HepG2 (cell line): Measurements from ENCODE around the gene TTC38. TPM values are rescaled to one million over a fixed set of nuclear protein-coding genes. Genes with fewer than 3 reads are reported as not detected.

Source experiments
- ATAC-seq: fragments of 200-7000 bp; cut with Tn5 transposase; 3 replicates; pipeline ENCODE4 v1.9.1; 2020; ENCODE audit warnings: mild to moderate bottlenecking, moderate library complexity
- BruUV-seq: library from RNA; stranded (reverse); fragments of 400-500 nt; replicated peaks from 2 replicates; lab custom pipeline; 2021; lab: Mats Ljungman, UMichigan
- CTCF ChIA-PET: fragments of 300-600 bp; formaldehyde crosslinking; extraction: SDS; loops from one replicate; lab custom pipeline; 2021; ENCODE audit warnings: low total read pairs, inconsistent platforms, low intra/inter-chr PET ratio; lab: Yijun Ruan, JAX
- POLR2A ChIA-PET: fragments of 350-600 bp; sonication (Branson Sonifier 250); formaldehyde crosslinking; loops from one replicate; lab custom pipeline; 2020; ENCODE audit warnings: antibody characterized with exemption, inconsistent platforms; lab: Yijun Ruan, JAX
- DNase-seq: peaks from one replicate; pipeline ENCODE4 v3.0.0-alpha.2; 2015; ENCODE audit warnings: low spot score
- FAIRE-seq: peaks from 3 replicates; lab custom pipeline; 2011; peaks lifted over from hg19 to GRCh38; lab: Jason Lieb, UNC
- H2AFZ ChIP-seq: one replicate; pipeline ENCODE4 v1.6.1; 2011; ENCODE audit warnings: low read length, inconsistent platforms
- H3K27ac ChIP-seq: fragments of 300-600 bp; 3 replicates; pipeline ENCODE4 v1.8.0; 2011; ENCODE audit warnings: mixed run types, mild to moderate bottlenecking, mixed read lengths, low read length, inconsistent platforms; ENCODE audit not compliant: insufficient read depth; ENCODE audit errors: extremely low read length
- H3K27me3 ChIP-seq, 2 experiments: fragments of 200-600 bp in 1 of 2; 2 replicates in 1 of 2; 3 replicates in 1 of 2; pipeline versions ENCODE4 v1.6.0 to v1.8.0; 2011; ENCODE audit warnings: low read length in 2 of 2, mild to moderate bottlenecking in 2 of 2, moderate library complexity in 2 of 2, inconsistent platforms in 1 of 2; ENCODE audit not compliant: insufficient read depth in 2 of 2, control insufficient read depth in 1 of 2
- H3K36me3 ChIP-seq, 2 experiments: fragments of 200-600 bp in 1 of 2; replicated peaks in 1 of 2; 2 replicates in 1 of 2; 3 replicates in 1 of 2; pipeline versions ENCODE4 v1.5.1 to v1.8.0; 2011; ENCODE audit warnings: low read length in 2 of 2, inconsistent platforms in 1 of 2; ENCODE audit not compliant: insufficient read depth in 2 of 2, control insufficient read depth in 1 of 2
- H3K4me1 ChIP-seq: 2 replicates; pipeline ENCODE4 v1.5.1; 2012; ENCODE audit warnings: low read length, inconsistent platforms; ENCODE audit not compliant: insufficient read depth
- H3K4me2 ChIP-seq: 2 replicates; pipeline ENCODE4 v1.6.0; 2011; ENCODE audit warnings: low read depth, low read length, inconsistent platforms
- H3K4me3 ChIP-seq, 3 experiments: fragments of 200-600 bp in 1 of 3; sonication (generic), shearing (Covaris generic) in 1 of 3; replicated peaks in 1 of 3; 2 replicates each; pipeline ENCODE4 v1.5.1; 2011 to 2016; ENCODE audit warnings: low read length in 3 of 3, inconsistent platforms in 2 of 3, low read depth in 2 of 3, mild to moderate bottlenecking in 2 of 3, control low read depth in 1 of 3, mixed read lengths in 1 of 3; ENCODE audit not compliant: insufficient read depth in 1 of 3
- H3K79me2 ChIP-seq: one replicate; pipeline ENCODE4 v1.6.1; 2011; ENCODE audit warnings: low read length, inconsistent platforms; ENCODE audit not compliant: insufficient read depth
- H3K9ac ChIP-seq: 2 replicates; pipeline ENCODE4 v1.6.0; 2011; ENCODE audit warnings: mild to moderate bottlenecking, low read depth, low read length, inconsistent platforms; ENCODE audit not compliant: insufficient read depth
- H3K9me3 ChIP-seq: 2 replicates; pipeline ENCODE4 v1.5.1; 2012; ENCODE audit warnings: mild to moderate bottlenecking, low read length
- H4K20me1 ChIP-seq: 2 replicates; pipeline ENCODE4 v1.6.0; 2011; ENCODE audit warnings: inconsistent platforms, mild to moderate bottlenecking, low read length, moderate library complexity; ENCODE audit not compliant: insufficient read depth
- NFE2L1 ChIP-seq: sonication (generic); formaldehyde crosslinking; IDR thresholded peaks from 2 replicates; pipeline ENCODE4 v1.4.0; 2020; ENCODE audit warnings: missing genetic modification reagents, mild to moderate bottlenecking, borderline replicate concordance
- WIZ ChIP-seq: sonication (generic); formaldehyde crosslinking; IDR thresholded peaks from 2 replicates; pipeline ENCODE4 v1.5.1; 2020; ENCODE audit warnings: mild to moderate bottlenecking, missing genetic modification reagents
- ZFP90 ChIP-seq: sonication (generic); formaldehyde crosslinking; IDR thresholded peaks from 2 replicates; pipeline ENCODE4 v1.8.0; 2022; ENCODE audit warnings: missing genetic modification reagents, mild to moderate bottlenecking, inconsistent platforms, borderline replicate concordance
- ZNF652 ChIP-seq: IDR thresholded peaks from 2 replicates; pipeline ENCODE4 v1.6.1; 2016; ENCODE audit warnings: low read depth, borderline replicate concordance
- WGBS: methylation state at CpG from one replicate; pipeline ENCODE4 v1.1.6; 2017; ENCODE audit warnings: low lambda C conversion rate; 5-methylcytosine and 5-hydroxymethylcytosine counted together
- in situ Hi-C: cut with HindIII; loops from 2 replicates; pipeline ENCODE4 v1.10.0; 2017; ENCODE audit warnings: low pct_unique_long_range_greater_than_20kb; ENCODE audit not compliant: extremely low pct_ligation_motif_present
- intact Hi-C: fragments of 100-400 bp; cut with micrococcal nuclease; formaldehyde crosslinking; loops from one replicate; pipeline ENCODE4 v1.10.0; 2022; ENCODE audit not compliant: unreplicated experiment
- polyA plus RNA-seq, 8 experiments: library from polyadenylated mRNA; depleted of rRNA in 3 of 8; stranded (reverse) in 7 of 8; unstranded in 1 of 8; fragments of >200 nt; fragmentation: Illumina TruSeq in 4 of 8; extraction: Trizol in 4 of 8; gene quantifications; 2 replicates each; pipeline versions ENCODE4 v1.2.1 to v1.2.3, GENCODE V29; 2011 to 2016; ENCODE audit warnings: low read depth in 4 of 8, missing spikeins in 1 of 8, mixed read lengths in 1 of 8; ENCODE audit not compliant: insufficient read depth in 1 of 8
- total RNA-seq, 5 experiments: library from RNA; depleted of rRNA; stranded (reverse); fragments of >200 nt; fragmentation: Illumina TruSeq; extraction: Trizol; gene quantifications; 2 replicates each; pipeline ENCODE4 v1.2.3, GENCODE V29; 2016; ENCODE audit warnings: low read depth in 1 of 5
- TF ChIP-seq, protein P1 (sequence below): sonication (generic); formaldehyde crosslinking; IDR thresholded peaks from 2 replicates; pipeline ENCODE4 v1.9.0; 2021; ENCODE audit warnings: missing genetic modification reagents, mild to moderate bottlenecking, borderline replicate concordance
- TF ChIP-seq, protein P2 (sequence below), 2 experiments: fragments of 450-650 bp in 1 of 2; sonication (generic) in 1 of 2; formaldehyde crosslinking in 1 of 2; IDR thresholded peaks; 2 replicates each; pipeline versions ENCODE4 v1.6.1 to v1.8.0; 2016 to 2022; ENCODE audit warnings: antibody characterized with exemption in 1 of 2, mild to moderate bottlenecking in 1 of 2, missing genetic modification reagents in 1 of 2
- TF ChIP-seq, protein P3 (sequence below): sonication (generic); formaldehyde crosslinking; IDR thresholded peaks from 2 replicates; pipeline ENCODE4 v1.8.1; 2022; ENCODE audit warnings: low read depth, mild to moderate bottlenecking, missing genetic modification reagents

TTC38 gene
- total and polyA plus RNA-seq, 2 of the 13 experiments (the other 11 are each of a cell fraction or from before 2014, with no cell fraction given): 101 to 105 TPM

DNA sequence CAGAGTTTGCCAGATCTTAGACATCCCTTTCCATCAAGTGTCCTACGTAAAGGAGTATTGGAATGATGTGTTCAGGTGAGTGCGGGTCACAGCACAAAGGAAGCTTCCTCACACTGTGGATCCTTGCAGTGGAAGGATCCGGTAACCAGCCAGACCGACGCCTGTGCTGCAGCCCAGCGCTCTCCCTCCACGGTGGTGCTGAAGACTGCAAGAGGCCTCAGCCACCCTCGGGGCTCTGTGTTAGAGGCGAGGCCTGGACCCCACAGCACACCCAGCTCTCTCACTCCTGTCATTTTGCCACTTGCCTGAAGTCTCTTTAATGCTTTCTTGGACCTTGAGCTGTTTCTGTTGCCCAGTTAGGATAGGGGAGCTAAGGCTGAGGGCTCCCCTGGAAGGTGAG is 70.1 kb downstream of the TTC38 start:
- Histone ChIP-seq H3K4me3 (0 out of 6 replicates have a peak overlapping the region, but pooled peaks of 1 of the 3 experiments have one; percentile 4), H3K36me3 (peaks cover 20 to 44% of the 10 kb centered on the region in 2 experiments), H3K27me3 (no peaks in the 10 kb centered on the region; a peak in 1 of 5 replicates), H2AFZ (no peak overlapping the region), H3K4me2 (no peak overlapping the region; the same call in 1 of the 2 replicates), H3K9ac (no peak overlapping the region), H3K4me1 (peaks cover 40% of the 10 kb centered on the region), H3K9me3 (no peaks in the 10 kb centered on the region), H3K27ac (no peak overlapping the region), H4K20me1 (peaks cover 5% of the 10 kb centered on the region; the same call in 1 of the 2 replicates), H3K79me2 (peaks cover 36% of the 10 kb centered on the region)
- DNase-seq (no peak), FAIRE-seq (no peak), ATAC-seq (no peak)
- 100% methylated on average over 3 of the region's 9 CpGs for WGBS
- CTCF ChIA-PET: no interaction called here
- intact Hi-C loops (no loop called here), in situ Hi-C loops (no loop called here)
- BruUV-seq: no TSS peak
- POLR2A ChIA-PET: no interaction called here
- TF ChIP-seq ZFP90 (no peak), ZNF652 (CRISPR knock-in tag) (no peak), NFE2L1 (CRISPR knock-in tag) (no peak), WIZ (CRISPR knock-in tag) (no peak)
- TF ChIP-seq, protein P1, sequence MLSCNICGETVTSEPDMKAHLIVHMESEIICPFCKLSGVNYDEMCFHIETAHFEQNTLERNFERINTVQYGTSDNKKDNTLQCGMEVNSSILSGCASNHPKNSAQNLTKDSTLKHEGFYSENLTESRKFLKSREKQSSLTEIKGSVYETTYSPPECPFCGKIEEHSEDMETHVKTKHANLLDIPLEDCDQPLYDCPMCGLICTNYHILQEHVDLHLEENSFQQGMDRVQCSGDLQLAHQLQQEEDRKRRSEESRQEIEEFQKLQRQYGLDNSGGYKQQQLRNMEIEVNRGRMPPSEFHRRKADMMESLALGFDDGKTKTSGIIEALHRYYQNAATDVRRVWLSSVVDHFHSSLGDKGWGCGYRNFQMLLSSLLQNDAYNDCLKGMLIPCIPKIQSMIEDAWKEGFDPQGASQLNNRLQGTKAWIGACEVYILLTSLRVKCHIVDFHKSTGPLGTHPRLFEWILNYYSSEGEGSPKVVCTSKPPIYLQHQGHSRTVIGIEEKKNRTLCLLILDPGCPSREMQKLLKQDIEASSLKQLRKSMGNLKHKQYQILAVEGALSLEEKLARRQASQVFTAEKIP (CRISPR knock-in tag): no peak
- TF ChIP-seq, protein P2, sequence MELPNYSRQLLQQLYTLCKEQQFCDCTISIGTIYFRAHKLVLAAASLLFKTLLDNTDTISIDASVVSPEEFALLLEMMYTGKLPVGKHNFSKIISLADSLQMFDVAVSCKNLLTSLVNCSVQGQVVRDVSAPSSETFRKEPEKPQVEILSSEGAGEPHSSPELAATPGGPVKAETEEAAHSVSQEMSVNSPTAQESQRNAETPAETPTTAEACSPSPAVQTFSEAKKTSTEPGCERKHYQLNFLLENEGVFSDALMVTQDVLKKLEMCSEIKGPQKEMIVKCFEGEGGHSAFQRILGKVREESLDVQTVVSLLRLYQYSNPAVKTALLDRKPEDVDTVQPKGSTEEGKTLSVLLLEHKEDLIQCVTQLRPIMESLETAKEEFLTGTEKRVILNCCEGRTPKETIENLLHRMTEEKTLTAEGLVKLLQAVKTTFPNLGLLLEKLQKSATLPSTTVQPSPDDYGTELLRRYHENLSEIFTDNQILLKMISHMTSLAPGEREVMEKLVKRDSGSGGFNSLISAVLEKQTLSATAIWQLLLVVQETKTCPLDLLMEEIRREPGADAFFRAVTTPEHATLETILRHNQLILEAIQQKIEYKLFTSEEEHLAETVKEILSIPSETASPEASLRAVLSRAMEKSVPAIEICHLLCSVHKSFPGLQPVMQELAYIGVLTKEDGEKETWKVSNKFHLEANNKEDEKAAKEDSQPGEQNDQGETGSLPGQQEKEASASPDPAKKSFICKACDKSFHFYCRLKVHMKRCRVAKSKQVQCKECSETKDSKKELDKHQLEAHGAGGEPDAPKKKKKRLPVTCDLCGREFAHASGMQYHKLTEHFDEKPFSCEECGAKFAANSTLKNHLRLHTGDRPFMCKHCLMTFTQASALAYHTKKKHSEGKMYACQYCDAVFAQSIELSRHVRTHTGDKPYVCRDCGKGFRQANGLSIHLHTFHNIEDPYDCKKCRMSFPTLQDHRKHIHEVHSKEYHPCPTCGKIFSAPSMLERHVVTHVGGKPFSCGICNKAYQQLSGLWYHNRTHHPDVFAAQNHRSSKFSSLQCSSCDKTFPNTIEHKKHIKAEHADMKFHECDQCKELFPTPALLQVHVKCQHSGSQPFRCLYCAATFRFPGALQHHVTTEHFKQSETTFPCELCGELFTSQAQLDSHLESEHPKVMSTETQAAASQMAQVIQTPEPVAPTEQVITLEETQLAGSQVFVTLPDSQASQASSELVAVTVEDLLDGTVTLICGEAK (IDR thresholded peaks at IDR 0.05): no peak
- TF ChIP-seq, protein P2 (CRISPR knock-in tag; IDR thresholded peaks at IDR 0.05): no peak
- TF ChIP-seq, protein P3, sequence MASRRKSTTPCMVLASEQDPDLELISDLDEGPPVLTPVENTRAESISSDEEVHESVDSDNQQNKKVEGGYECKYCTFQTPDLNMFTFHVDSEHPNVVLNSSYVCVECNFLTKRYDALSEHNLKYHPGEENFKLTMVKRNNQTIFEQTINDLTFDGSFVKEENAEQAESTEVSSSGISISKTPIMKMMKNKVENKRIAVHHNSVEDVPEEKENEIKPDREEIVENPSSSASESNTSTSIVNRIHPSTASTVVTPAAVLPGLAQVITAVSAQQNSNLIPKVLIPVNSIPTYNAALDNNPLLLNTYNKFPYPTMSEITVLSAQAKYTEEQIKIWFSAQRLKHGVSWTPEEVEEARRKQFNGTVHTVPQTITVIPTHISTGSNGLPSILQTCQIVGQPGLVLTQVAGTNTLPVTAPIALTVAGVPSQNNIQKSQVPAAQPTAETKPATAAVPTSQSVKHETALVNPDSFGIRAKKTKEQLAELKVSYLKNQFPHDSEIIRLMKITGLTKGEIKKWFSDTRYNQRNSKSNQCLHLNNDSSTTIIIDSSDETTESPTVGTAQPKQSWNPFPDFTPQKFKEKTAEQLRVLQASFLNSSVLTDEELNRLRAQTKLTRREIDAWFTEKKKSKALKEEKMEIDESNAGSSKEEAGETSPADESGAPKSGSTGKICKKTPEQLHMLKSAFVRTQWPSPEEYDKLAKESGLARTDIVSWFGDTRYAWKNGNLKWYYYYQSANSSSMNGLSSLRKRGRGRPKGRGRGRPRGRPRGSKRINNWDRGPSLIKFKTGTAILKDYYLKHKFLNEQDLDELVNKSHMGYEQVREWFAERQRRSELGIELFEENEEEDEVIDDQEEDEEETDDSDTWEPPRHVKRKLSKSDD (CRISPR knock-in tag): no peak
